GM19468 (cell line): ENCODE data around the gene TOMM20.
"Not testable (repeated sequence)": the region's sequence is repeated elsewhere in the genome, so short reads cannot be mapped to it uniquely, and the experiment has no call there.

Experiments
- ATAC-seq: cut with Tn5 transposase; IDR thresholded peaks from one replicate; pipeline ENCODE4 v1.9.1; 2021; ENCODE audit warnings: mild to moderate bottlenecking, moderate library complexity, moderate number of reproducible peaks; ENCODE audit not compliant: unreplicated experiment; ENCODE audit errors: extremely low read depth

Gene TOMM20

GRCh38 chr1:235105051-235106043, 23.3 kb downstream of the TOMM20 start:
- ATAC-seq: peak; percentile 56

GRCh38 chr1:235102993-235103411, 25.6 kb downstream of the TOMM20 start:
- no peak for ATAC-seq

- no peak for ATAC-seq
Measured at GRCh38 chr1:235102259-235102582, 26.4 kb downstream of the TOMM20 start.

GRCh38 chr1:235101558-235102258, 26.9 kb downstream of the TOMM20 start:
- no peak for ATAC-seq

- no peak for ATAC-seq
Measured at GRCh38 chr1:235100194-235100772, 28.4 kb downstream of the TOMM20 start.

GRCh38 chr1:235098991-235099390, 29.6 kb downstream of the TOMM20 start:
- ATAC-seq: no peak

GRCh38 chr1:235098547-235098946, 30.1 kb downstream of the TOMM20 start:
- no peak for ATAC-seq

- ATAC-seq: not testable (repeated sequence)
Measured at GRCh38 chr1:235097501-235097900, 31.1 kb downstream of the TOMM20 start.

GRCh38 chr1:235095938-235096562, 32.6 kb downstream of the TOMM20 start:
- ATAC-seq: no peak

- ATAC-seq: no peak
Measured at GRCh38 chr1:235093696-235094592, 34.7 kb downstream of the TOMM20 start.

GRCh38 chr1:235093013-235093695, 35.5 kb downstream of the TOMM20 start:
- no peak for ATAC-seq

- ATAC-seq: not testable (repeated sequence)
Measured at GRCh38 chr1:235092415-235092814, 36.2 kb downstream of the TOMM20 start.

GRCh38 chr1:235092045-235092406, 36.6 kb downstream of the TOMM20 start:
- ATAC-seq: not testable (repeated sequence)

- ATAC-seq: not testable (repeated sequence)
Measured at GRCh38 chr1:235091319-235092044, 37.2 kb downstream of the TOMM20 start.

GRCh38 chr1:235090406-235091069, 38.1 kb downstream of the TOMM20 start:
- ATAC-seq: no peak

- no peak for ATAC-seq
Measured at GRCh38 chr1:235088907-235089306, 39.7 kb downstream of the TOMM20 start.

- no peak for ATAC-seq
Measured at GRCh38 chr1:235088430-235088829, 40.2 kb downstream of the TOMM20 start.

- no peak for ATAC-seq
Measured at GRCh38 chr1:235087906-235088305, 40.7 kb downstream of the TOMM20 start.
